Suprapubic skin (tissue), 4 donors: Measurements from ENCODE around the gene GAS6. TPM values are rescaled to one million over a fixed set of nuclear protein-coding genes. Genes with fewer than 3 reads are reported as not detected.
A peak's percentile ranks its signal among the peaks of the same experiment; 100 is the strongest.
"Not testable (repeated sequence)": the region's sequence is repeated elsewhere in the genome, so short reads cannot be mapped to it uniquely, and the experiment has no call there.

Experiments used
- DNase-seq, 2 donors: peaks; one replicate each; pipeline ENCODE4 v3.0.0-alpha.2; 2019; ENCODE audit warnings: low spot score in 2 of 2
- H3K27ac ChIP-seq: fragments of 200-600 bp; sonication (generic); one replicate; pipeline ENCODE4 v1.5.1; 2019
- H3K27me3 ChIP-seq: fragments of 200-600 bp; sonication (generic); one replicate; pipeline ENCODE4 v1.5.1; 2019
- H3K36me3 ChIP-seq: fragments of 200-600 bp; sonication (generic); one replicate; pipeline ENCODE4 v1.5.1; 2019
- H3K4me1 ChIP-seq: fragments of 200-600 bp; sonication (generic); one replicate; pipeline ENCODE4 v1.5.1; 2019
- H3K4me3 ChIP-seq: fragments of 200-600 bp; sonication (generic); one replicate; pipeline ENCODE4 v1.5.1; 2019; ENCODE audit warnings: mild to moderate bottlenecking
- H3K9me3 ChIP-seq: fragments of 200-600 bp; sonication (generic); one replicate; pipeline ENCODE4 v1.5.1; 2019
- CTCF ChIP-seq, 2 donors: fragments of 200-600 bp in 1 of 2; fragments of 450-650 bp in 1 of 2; sonication (generic) in 1 of 2; IDR thresholded peaks; one replicate each; pipeline ENCODE4 v1.5.1; 2016 to 2019; ENCODE audit warnings: antibody characterized with exemption in 2 of 2, mild to moderate bottlenecking in 1 of 2, moderate library complexity in 1 of 2
- EP300 ChIP-seq: sonication (generic); formaldehyde crosslinking; IDR thresholded peaks from one replicate; pipeline ENCODE4 v1.6.1; 2017; ENCODE audit warnings: antibody characterized with exemption
- POLR2A ChIP-seq, 2 donors: fragments of 450-650 bp; IDR thresholded peaks; one replicate each; pipeline ENCODE4 v1.6.1; 2017; ENCODE audit warnings: antibody characterized with exemption in 2 of 2, mild to moderate bottlenecking in 2 of 2, moderate library complexity in 2 of 2
- POLR2AphosphoS5 ChIP-seq, 3 donors: sonication (generic); formaldehyde crosslinking; IDR thresholded peaks; one replicate each; pipeline ENCODE4 v1.6.1; 2017; ENCODE audit warnings: antibody characterized with exemption in 3 of 3
- WGBS: methylation state at CpG from one replicate; pipeline ENCODE4 v1.1.5; 2018; 5-methylcytosine and 5-hydroxymethylcytosine counted together
- total RNA-seq, 4 donors: library from RNA; depleted of rRNA; stranded (reverse); fragments of >200 nt; gene quantifications; one replicate each; pipeline ENCODE4 v1.1.0, GENCODE V29; 2016

Gene GAS6
- total RNA-seq, 4 donors from 2014 or later = 175 to 286 (median 224) TPM

DNA sequence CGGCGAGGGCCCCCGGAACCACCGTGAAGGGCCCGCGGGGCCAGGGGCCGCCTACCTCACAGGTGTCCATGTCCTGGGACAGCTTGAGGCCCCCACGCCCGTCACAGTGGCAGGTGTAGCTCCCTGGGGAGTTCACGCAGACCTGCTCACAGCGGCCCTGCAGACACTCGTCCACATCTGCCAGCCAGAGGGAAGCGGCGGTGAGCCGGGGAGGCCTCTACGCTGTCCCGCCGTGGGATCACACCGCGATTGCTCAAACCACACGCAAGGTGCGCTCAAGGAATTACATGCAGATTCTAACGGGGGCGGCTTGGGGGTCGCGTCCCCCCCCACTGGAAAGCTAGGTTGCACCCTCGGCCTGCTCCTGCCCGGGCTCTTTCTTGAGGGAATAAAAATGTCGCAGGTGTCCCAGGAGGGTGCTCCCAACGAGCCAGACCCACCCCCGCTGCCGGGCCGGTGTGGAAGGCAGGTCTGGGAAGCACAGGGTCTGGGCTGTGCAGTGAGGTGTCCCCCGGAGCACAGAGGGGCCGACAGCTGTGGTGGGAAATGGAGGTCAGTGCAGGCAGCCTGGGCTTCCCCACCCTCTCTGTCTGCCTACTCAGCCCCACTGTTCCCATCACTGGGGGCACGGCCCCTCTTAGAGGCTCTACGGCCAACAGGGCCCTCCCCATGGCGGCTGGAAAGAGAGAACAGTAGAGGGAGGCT lies 29.2 kb downstream of the GAS6 start:
- H3K4me1 ChIP-seq = peaks cover 39% of the 10 kb centered on the region
- 92% methylated on average over 8 of the region's 38 CpGs for WGBS
- no peak for TF ChIP-seq CTCF (IDR thresholded peaks at IDR 0.05)
- no peak for TF ChIP-seq POLR2AphosphoS5 (IDR thresholded peaks at IDR 0.05)
- no peak for TF ChIP-seq POLR2A (IDR thresholded peaks at IDR 0.05)
- TF ChIP-seq EP300 = no peak
- H3K4me3 ChIP-seq = no peak overlapping the region
- no peak overlapping the region for H3K27ac ChIP-seq
- DNase-seq = peak in 1 of 2 donors; percentile 64
- no peaks in the 10 kb centered on the region for H3K27me3 ChIP-seq
- no peaks in the 10 kb centered on the region for H3K9me3 ChIP-seq
- peaks cover 47% of the 10 kb centered on the region for H3K36me3 ChIP-seq

- H3K27ac ChIP-seq, H3K9me3 ChIP-seq, H3K4me3 ChIP-seq, H3K27me3 ChIP-seq: not testable (repeated sequence)
- Histone ChIP-seq H3K36me3 (peaks cover 47% of the 10 kb centered on the region), H3K4me1 (peaks cover 33% of the 10 kb centered on the region)
- WGBS = 81% methylated on average over 14 of the region's 17 CpGs
- DNase-seq = peak in 1 of 2 donors; percentile 46
Measured at GRCh38 chr13:113834006-113834405, 29.9 kb downstream of the GAS6 start.

DNA sequence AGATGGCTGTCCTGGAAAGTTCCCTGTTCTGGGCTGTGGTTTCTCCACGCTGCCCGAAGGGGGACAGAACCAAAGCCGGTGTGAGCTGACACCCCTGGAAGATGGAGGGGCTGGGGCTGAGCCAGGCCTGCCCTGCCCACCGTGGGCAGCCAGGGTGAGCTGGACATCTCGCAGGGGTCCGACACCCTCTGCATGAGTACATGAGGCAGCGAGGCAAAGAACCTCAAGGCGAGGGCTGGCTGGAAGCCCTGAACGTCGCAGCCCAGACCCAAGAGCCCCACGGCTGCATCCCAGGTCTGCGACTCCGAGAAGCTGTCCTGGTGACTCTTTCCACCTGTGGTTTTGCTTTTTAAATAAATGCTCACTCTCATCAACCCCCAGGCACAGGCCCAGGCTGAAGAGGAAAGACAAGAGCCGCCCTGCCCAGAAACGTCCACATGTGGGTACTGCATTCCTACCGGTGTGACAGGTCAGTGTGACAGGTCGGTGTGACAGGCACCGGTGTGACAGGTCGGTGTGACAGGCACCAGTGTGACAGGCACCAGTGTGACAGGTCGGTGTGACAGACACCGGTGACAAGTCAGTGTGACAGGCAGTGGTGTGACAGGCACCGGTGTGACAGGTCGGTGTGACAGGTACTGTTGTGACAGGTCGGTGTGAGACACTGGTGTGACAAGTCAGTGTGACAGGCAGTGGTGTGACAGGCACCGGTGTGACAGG lies 30.6 kb downstream of the GAS6 start:
- TF ChIP-seq EP300 (no peak), POLR2AphosphoS5 (IDR thresholded peaks at IDR 0.05) (no peak), POLR2A (IDR thresholded peaks at IDR 0.05) (no peak), CTCF (IDR thresholded peaks at IDR 0.05) (no peak)

GRCh38 chr13:113832631-113833030 lies 31.2 kb downstream of the GAS6 start:
- TF ChIP-seq CTCF (IDR thresholded peaks at IDR 0.05) (no peak), EP300 (no peak), POLR2AphosphoS5 (IDR thresholded peaks at IDR 0.05) (no peak), POLR2A (IDR thresholded peaks at IDR 0.05) (no peak)
- H3K27me3 ChIP-seq = no peaks in the 10 kb centered on the region
- 95% methylated on average over 22 of the region's 23 CpGs for WGBS
- H3K27ac ChIP-seq = no peak overlapping the region
- no peak for DNase-seq
- peaks cover 19% of the 10 kb centered on the region for H3K4me1 ChIP-seq
- no peak overlapping the region for H3K4me3 ChIP-seq
- H3K9me3 ChIP-seq = no peaks in the 10 kb centered on the region
- H3K36me3 ChIP-seq = peaks cover 57% of the 10 kb centered on the region

More for the DNA sequence above, 30.6 kb downstream of the GAS6 start:
- 88% methylated on average over 25 of the region's 25 CpGs for WGBS
- Histone ChIP-seq H3K27me3 (no peaks in the 10 kb centered on the region), H3K27ac (no peak overlapping the region), H3K9me3 (no peaks in the 10 kb centered on the region), H3K4me3 (no peak overlapping the region), H3K4me1 (peaks cover 25% of the 10 kb centered on the region), H3K36me3 (peaks cover 51% of the 10 kb centered on the region)
- DNase-seq = no peak

DNA sequence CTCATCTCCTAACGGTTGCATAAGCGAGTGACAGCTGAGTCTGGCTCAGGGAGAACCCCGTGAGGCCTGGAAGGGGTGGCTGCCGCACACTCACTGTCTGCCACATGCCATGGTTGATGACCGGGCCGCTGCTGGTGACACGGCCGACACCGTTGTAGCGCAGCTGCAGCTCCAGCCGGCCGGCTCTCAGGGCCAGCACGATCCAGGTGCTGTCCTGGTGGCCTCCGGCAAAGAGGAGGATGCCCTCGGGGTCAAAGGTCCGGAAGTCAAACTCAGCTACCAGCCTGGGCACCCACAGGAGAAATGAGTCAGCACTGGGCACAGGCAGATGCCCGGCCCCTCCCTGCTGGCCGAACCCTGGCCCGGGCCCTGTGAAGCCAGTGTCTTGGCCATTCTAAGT lies 31.7 kb downstream of the GAS6 start:
- Histone ChIP-seq H3K4me1 (peaks cover 15% of the 10 kb centered on the region), H3K27me3 (no peaks in the 10 kb centered on the region), H3K9me3 (no peaks in the 10 kb centered on the region), H3K27ac (no peak overlapping the region), H3K4me3 (no peak overlapping the region), H3K36me3 (peaks cover 62% of the 10 kb centered on the region)
- TF ChIP-seq POLR2A (IDR thresholded peaks at IDR 0.05) = no peak
- no peak for TF ChIP-seq POLR2AphosphoS5 (IDR thresholded peaks at IDR 0.05)
- no peak for TF ChIP-seq EP300
- TF ChIP-seq CTCF (IDR thresholded peaks at IDR 0.05) = no peak
- WGBS = 74% methylated on average over 6 of the region's 19 CpGs
- DNase-seq = no peak
